NCI-H524 treated with DMSO at 0.1 percent for 48 hours (cell line): ENCODE measurements around the gene RAD9A.
"Not testable (repeated sequence)": the region's sequence is repeated elsewhere in the genome, so short reads cannot be mapped to it uniquely, and the experiment has no call there.

ENCODE experiments used
- DNase-seq: peaks from one replicate; lab custom pipeline; 2025; lab: John Stamatoyannopoulos, UW

Gene RAD9A

DNA sequence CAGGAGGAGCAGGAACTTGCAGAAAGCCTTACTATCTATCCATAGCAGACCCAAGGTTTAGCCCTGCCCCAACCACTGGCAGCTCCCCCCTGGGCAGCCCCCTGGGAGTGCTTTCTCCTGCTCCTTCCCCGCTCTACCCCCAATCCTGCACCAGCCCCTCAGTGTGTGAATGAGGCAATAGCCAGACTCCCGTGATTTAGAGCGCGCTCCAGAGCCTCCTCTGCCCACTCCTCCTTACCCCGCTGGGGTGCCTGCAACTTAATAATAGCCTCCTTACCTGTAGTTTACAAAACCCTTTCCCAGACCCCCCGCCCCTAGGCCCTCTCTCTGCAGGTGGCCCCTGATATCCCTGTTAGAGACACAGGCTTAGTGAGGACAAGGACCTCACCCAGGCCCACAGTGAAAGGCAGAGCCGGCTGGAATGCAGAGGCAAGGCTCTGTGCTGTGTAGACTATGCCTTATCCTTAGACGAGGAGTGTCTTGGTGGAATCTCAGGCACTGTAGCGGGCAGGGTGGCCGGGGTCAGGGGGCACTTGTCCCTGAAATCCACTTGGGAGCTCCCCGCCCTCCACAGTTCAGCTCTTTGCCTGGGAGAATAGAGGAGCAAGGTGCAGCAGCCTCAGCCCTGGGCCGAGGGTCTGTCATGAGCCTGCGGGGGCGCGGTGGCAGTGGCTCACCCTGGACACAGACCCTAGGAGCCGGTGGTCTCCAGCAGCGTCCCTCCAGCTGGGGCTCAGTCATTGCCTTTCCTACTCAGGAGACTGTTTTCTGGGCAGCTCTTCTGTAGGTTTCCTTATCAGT lies 19.4 kb downstream of the RAD9A start:
- DNase-seq, result no peak

DNA sequence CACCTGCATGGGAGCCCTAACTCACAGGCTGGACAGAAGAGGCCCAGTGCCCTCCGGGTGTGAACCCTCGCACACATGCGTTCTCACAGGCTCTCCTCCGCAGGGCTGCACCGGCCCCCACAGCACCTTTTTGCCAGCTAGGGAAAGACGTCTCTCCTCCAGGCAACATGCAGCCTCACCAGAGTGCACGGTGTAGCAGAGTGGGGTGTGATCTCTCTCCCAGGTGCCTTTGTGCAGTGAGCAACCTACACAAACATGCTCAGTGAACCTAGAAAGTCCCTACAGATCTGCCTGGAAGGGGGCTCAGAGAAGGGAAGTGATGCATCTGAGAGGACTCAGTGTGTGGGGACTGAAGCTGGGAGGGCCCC lies 20.0 kb downstream of the RAD9A start:
- DNase-seq, result no peak

DNA sequence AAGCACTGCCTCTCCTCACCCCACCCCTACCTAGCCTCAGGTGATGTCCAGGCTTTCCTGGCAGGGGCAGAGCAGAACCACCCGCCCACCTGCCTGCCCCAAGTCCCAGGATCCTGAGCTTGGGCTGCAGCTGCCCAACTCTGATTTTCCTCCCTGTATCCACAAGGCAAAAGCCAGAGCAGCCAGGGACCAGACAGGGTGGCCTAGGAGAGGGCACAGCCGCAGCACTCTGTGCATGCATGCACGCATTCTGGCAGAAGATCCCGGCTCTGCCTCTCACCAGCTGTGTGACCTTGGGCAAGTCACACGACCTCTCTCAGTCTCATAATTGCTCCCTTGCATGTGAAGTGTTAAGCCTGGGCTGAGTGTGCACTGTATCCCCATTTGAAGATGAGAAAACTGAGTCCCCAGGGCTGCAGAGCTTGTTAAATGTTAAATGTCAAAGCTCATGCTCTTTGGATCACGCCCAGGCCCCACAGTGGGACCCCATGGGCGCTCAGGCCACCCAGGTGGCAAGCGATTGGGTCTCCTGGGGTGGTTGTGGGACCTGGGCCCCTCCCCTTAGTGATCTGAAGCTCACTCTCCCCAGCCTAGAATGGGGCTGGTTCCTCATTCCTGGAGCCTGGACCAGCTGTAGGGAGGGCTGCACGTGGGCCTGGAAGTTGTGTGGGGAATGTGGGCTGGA lies 20.9 kb downstream of the RAD9A start:
- DNase-seq, result no peak

DNA sequence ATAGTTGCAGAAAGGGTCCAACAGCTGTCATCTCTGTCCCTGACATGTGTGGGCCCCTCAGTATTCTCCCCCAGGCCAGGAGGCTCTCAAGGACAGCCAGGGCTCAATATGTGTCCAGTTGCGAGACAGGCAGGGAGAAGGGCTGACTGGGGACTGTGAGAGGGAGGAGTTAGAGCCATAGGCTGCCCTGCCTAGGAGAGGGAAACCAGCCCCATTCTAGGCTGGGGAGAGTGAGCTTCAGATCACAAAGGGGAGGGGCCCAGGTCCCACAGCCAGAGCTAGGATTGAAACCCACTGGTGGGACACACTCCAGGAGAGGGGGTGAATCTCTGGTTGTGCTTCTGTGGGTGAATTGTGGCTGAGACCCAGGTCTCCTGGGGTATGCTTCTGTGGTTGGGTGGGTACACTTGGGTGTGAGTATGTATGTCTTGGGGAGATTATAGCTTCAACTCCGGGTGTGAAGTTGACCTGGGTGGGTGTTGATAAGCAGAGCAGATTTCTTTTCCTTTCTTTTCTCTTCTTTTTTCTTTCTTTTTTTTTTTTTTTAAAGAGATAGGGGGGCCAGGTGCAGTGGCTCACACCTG lies 21.6 kb downstream of the RAD9A start:
- DNase-seq, result no peak

DNA sequence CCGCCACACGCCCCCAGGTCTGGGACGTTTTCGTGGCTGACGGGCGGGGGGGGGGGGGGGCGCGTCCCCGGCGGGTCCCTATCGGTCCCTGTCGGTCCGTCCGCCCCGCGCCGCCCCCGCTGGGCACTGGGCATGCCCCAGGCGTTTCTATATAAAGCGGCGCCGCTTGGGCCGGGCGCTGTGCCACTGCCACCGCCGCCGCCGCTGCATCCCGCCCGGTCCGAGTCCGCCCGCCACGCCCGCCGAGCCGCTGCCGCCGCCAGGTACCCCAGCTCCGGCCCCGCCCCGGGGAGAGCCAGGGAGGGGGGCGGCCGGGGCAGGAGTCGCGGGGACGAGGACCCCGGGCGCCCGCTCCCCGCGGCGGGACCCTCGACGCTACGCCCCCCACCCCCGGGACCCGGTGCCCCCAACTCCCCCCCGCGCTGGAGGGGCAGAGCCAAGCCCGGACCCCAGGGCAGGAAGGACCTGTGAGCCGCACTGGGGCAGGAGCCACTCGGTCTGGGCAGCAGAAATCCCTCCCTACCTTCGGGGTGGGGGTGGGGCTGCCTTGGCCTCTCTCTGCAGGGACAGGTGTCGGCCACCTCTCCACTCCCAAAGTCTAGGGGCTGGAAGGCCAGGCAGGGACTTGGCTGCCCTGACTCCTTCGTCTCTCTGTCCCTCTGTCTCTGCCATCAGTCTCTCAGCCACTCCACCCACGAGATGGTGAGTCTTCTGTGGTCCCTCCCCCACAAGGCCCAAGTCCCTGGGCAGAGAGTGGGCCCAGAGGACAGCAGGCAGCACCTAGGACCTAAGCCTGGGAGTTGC lies 23.9 kb downstream of the RAD9A start, which contains the start of gene CARNS1:
CARNS1 (plus strand) TSS at position 178 of the 804 bp plus-strand sequence; CDS start at position 700, 522 bp downstream.
- no peak for DNase-seq

DNA sequence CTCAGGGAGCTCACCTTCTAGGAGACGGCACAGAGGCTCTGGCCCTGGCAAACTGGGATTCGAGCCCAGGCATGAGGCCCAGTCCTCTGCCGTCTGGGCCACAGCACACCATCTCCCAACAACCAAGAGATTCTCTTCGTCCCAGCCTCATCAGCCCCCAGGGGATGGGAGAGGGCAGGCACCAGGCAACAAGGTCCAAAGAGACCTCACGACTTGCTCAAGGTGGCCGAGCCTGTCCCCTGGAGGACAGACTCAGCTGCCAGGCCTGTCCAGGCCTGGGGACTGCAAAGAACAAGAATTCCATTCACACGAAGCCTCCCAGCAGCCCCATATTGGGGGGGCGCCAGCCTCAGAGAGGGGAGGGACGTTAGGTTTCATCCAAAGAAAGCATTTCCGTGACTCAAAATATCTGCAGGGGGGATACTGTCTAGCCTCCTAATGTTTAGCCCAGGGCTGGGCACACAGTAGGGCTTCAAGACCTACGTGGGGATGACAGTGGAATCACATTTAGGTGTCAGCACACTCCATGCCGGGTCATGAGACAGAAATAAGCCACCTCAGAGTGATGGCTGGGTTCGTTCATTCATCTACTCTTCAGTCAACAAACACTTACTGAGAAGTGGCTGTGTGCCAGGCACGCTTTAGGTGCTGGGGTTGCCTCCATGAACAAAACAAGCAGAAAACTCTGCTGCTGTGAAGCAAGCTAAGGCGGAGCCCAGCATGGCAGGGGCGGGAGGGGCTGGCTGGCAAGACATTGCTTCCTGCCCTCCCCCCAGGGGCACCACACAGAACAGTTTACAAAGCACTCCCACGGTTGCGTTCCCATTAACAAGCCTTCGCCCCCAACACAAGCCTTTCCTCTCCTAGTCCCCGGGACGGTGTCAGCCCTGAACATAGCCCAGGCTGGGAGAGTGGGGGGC lies 24.9 kb downstream of the RAD9A start:
- no peak for DNase-seq

DNA sequence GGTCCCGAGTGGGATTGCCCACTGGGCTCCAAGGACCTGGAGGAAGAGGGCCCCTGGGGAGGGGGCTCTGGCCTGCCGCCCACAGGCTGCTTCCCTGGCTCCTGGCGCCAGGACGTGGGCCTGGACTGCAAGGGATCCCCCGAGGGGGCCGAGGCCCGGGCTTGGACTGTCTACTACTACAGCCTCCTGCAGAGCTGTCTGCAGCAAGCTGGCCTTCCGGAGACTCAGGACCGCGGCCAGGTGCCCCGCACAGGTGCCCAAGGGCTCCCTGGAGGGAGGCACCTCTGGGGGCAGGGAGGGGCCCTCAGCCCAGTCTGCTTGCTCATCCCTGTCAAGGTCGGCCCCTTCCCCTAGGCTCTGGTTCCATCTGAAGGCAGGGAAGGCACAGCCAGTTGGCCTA lies 25.6 kb downstream of the RAD9A start:
- DNase-seq, result no peak

DNA sequence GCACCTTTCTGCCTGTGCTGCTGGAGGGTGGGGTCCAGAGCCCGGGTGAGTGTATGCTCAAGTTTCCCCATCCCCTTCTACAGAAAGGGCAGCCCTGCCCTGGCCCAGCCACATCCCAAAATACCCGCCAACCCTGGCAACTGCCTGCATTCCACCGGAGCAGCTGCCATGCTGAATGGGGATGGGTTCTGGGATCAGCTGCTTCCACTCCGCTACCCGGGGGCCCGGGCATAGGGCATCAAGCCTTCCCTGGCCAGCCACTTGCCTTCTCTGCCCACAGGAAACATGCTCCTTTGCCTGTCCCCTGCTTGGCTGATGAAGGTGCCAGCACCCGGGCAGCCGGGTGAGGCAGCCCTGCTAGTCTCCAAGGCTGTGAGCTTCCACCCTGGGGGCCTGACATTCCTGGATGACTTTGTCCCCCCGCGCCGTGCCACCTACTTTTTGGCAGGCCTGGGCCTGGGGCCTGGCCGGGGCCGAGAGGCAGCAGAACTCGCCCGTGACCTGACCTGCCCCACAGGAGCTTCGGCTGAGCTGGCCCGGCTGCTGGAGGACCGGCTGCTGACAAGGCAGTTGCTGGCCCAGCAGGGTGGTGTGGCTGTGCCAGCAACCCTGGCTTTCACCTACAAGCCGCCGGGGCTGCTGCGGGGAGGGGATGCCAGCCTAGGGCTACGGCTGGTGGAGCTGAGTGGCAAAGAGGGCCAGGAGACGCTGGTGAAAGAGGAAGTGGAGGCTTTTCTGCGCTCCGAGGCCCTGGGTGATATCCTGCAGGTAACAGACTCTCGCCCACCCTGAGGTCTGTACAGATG lies 26.9 kb downstream of the RAD9A start:
- DNase-seq, result no peak

DNA sequence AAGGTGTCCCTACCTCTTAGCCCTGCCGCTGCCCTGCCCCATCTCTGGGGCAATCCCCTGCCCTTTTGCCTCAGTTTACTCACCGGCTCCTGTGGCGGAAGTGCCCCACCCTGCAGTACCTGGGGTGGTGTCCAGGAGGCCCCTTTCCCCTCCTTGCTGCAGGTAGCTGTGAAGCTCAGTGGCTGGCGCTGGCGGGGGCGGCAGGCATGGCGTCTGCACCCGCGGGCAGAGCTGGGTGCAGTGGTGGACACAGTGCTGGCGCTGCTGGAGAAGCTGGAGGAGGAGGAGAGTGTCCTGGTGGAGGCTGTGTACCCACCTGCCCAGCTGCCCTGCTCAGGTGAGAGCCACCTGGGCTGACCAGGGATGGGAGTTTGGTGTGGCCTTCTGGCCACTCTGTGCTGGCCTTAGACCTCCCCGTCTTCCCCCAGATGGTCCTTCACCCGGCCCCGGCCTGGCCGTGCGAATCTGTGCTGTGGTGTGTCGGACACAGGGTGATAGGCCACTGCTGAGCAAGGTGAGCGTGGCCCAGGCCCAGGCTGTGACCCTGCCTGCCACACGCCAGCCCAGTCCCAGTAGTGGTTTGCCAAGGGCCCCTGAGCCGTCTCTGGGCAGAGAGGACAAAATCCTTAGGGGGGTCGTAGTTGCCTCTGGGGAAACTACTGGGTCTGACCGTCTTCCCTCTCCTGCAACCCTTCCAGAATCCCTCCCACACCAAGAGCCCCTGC lies 27.7 kb downstream of the RAD9A start:
- DNase-seq, result no peak

DNA sequence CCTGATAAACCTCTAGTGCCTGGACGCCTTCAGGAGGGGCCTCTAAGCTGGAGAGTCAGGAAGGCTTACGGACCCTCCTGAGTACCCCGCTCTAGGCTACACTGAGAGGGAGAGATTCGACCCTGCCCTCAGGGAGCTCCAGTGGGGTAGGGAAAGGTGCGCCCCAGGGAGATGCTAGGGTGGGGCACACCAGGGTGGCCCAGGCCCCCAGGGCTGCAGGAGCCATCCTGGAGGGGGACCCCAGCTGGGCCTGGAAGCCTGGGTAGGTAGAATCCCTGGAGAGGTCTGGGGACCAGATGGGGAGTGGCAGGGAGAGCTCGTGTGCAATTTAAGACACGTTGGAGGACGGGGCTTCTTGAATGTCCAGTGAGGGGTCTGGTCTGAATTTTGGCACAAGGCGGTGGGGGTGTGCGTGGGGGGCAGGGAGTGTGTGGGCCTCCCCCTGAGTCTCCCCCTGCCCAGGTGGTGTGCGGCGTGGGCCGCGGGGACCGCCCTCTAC lies 28.4 kb downstream of the RAD9A start:
- DNase-seq, result no peak

DNA sequence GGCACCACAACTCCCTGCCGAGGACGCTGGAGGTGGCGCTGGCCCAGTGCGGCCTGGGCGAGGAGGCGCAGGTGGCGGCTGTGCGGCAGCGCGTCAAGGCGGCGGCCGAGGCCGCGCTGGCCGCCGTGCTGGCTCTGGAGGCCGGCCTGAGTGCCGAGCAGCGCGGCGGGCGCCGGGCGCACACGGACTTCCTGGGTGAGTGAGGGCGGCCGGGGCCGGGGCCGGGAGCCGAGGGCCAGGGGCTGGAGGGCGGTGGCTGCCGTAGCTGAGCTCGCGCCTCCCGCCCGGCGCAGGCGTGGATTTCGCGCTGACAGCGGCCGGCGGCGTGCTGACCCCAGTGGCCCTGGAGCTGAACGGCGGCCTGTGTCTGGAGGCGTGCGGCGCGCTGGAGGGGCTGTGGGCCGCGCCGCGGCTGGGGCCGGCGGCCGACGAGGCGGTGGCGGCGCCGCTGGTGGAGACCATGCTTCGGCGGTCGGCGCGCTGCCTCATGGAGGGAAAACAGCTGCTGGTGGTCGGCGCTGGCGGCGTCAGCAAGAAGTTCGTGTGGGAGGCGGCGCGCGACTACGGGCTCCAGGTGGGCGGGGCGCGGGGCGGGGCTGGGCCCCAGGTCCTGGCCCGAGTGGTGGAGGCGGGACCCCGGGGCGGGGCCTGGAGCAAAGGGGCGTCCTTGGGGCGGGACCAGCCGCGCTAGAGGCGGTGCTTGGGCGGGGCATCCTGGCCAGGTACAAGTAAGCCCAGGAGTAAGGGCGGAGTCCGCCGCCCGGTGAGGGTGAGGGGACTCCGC lies 29.1 kb downstream of the RAD9A start:
- peak; percentile 35 for DNase-seq

DNA sequence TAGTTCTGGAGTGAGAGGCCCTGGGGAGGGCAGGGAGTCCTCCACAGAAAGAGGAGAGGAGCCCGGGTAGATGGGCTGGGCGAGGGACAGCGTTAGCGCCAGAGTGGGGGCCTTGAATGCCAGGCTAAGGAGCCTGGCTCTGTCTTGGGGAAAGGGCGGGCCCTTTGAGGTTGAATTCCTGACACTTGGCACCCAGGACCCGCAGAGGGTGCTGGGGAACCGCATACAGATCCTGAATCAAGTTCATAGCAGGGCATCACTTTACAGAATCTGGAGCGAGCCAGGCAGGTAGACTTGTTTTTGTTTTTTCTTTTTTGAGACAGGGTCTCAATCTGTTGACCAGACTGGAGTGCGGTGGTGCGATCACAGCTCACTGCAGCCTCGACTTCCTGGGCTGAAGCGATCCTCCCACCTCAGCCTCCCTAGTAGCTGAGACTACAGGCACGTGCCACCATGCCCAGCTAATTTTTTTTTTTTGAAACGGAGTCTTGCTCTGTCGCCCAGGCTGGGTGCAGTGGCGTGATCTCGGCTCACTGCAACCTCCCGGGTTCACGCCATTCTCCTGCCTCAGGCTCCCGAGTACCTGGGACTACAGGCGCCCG lies 29.7 kb downstream of the RAD9A start:
- no peak for DNase-seq

DNA sequence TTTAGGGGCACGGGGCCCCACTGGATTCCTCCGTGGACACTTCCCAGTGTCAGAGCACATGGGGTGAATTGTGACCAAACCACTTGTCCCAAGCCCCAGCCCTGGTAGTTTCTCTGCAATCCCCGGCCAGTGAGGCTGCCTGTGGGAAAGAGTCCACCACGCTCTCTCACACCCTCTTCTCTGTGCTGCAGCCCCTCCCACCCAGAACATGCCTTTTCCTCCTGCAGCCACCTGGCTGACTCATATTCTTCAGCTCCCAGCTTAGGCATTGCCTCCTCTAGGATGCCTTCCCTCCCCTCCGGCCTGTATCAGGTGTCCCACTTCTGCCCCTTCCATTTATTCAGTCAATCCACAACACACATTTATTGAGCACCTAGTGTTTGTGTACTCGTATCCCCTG lies 31.1 kb downstream of the RAD9A start:
- DNase-seq, result no peak

DNA sequence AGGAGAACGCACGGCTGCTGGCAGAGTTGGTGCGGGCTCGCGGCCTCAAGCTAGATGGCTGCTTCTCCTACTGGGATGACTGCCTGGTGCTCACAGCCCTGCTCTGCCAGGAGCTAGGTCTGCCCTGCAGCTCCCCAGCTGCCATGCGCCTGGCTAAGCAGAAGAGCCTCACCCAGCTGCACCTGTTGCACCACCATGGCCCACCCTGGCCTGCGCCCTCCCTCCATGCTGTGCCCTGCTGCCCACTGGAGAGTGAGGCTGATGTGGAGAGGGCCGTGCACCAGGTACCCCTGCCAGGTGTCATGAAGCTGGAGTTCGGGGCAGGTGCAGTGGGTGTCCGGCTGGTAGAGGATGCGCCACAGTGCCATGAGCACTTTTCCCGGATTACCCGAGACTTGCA lies 31.7 kb downstream of the RAD9A start:
- no peak for DNase-seq

DNA sequence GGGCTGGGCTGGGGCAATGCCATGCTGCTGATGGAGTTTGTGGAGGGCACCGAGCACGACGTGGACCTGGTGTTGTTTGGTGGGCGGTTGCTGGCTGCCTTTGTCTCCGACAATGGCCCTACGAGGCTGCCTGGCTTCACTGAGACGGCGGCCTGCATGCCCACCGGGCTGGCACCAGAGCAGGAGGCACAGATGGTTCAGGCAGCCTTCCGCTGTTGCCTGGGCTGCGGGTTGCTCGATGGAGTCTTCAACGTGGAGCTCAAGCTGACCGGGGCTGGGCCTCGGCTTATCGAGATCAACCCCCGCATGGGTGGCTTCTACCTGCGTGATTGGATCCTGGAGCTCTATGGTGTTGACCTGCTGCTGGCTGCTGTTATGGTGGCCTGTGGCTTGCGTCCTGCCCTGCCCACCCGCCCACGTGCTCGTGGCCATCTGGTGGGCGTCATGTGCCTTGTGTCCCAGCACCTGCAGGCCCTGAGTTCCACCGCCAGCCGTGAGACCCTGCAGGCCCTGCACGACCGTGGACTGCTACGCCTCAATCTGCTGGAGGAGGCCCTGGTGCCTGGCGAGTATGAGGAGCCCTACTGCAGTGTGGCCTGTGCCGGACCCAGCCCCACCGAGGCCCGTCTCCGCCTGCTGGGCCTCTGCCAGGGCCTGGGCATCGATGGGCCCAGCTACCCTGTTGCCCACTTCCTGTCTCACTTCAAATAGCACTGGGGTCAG lies 32.3 kb downstream of the RAD9A start:
- no peak for DNase-seq

DNA sequence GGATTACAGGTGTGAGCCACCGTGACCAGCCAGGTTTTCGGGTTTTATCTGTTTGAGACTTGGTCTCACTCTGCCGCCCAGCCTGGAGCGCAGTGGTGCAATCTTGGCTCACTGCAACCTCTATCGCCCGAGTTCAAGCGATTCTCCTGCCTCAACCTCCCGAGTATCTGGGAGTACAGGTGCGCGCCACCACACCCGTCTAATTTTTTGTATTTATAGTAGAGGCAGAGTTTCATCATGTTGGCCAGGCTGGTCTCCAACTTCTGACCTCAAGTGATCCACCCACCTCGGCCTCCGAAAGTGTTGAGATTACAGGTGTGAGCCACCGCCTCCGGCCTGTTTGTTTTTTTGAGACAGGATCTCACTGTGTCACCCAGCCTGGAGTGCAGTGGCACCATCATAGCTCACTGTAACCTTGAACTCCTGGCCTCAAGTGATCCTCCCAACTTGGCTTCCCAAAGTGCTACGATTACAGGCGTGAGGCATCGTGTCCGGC lies 35.6 kb downstream of the RAD9A start:
- not testable (repeated sequence) for DNase-seq
